Right cardiac atrium (tissue), 5 donors: ENCODE measurements around the gene PLCB1. TPM values are rescaled to one million over a fixed set of nuclear protein-coding genes. Genes with fewer than 3 reads are reported as not detected.
"Not testable (repeated sequence)": the region's sequence is repeated elsewhere in the genome, so short reads cannot be mapped to it uniquely, and the experiment has no call there.

ENCODE experiments used
- ATAC-seq, 2 donors: fragments of 200-7000 bp; cut with Tn5 transposase; one replicate each; pipeline versions ENCODE4 v1.8.0 to v1.9.1; 2020; ENCODE audit warnings: moderate library complexity in 2 of 2, mild to moderate bottlenecking in 1 of 2
- DNase-seq, 3 donors: peaks; one replicate each; pipeline ENCODE4 v3.0.0-alpha.2; 2020
- H3K27ac ChIP-seq: one replicate; pipeline ENCODE4 v1.5.1; 2013; ENCODE audit warnings: mild to moderate bottlenecking, low read length, control low read depth, moderate library complexity
- H3K27me3 ChIP-seq: one replicate; pipeline ENCODE4 v1.6.1; 2013; ENCODE audit not compliant: control insufficient read depth, insufficient read depth
- H3K4me1 ChIP-seq: one replicate; pipeline ENCODE4 v1.6.1; 2013; ENCODE audit warnings: low read length; ENCODE audit not compliant: control insufficient read depth, insufficient read depth
- H3K4me3 ChIP-seq: one replicate; pipeline ENCODE4 v1.5.1; 2013; ENCODE audit warnings: low read length, control low read depth
- H3K9me3 ChIP-seq: one replicate; pipeline ENCODE4 v1.6.1; 2013; ENCODE audit warnings: low read length; ENCODE audit not compliant: control insufficient read depth
- WGBS: extraction: QIAGEN DNeasy Blood & Tissue Kit; methylation state at CpG from one replicate; pipeline ENCODE4 v1.1.7; 2013; 5-methylcytosine and 5-hydroxymethylcytosine counted together
- intact Hi-C, 4 donors: fragments of 100-400 bp; cut with DNase I; formaldehyde crosslinking; loops; one replicate each; pipeline versions ENCODE4 v1.11.0 to v1.14.0; 2022 to 2023
- polyA plus RNA-seq: library from polyadenylated mRNA; stranded (reverse); fragments of 200-250 nt; gene quantifications from one replicate; pipeline ENCODE4 v1.2.3, GENCODE V29; 2013
- total RNA-seq, 4 donors: library from RNA; stranded (reverse); fragmentation: NEBNext Ultra II Directional; extraction: Animal tissue kit (Norgen Biotek cat#: 25700); gene quantifications; one replicate each; pipeline ENCODE4 v1.2.1, GENCODE V29; 2021
- donor health status: healthy with polysubstance abuse.
- donor health status: DM: no; HTN: yes; CAD: no.
- donor health status: DM: no; HTN: no; CAD: no.
- donor health status: DM: no; HTN: yes; CAD: no; lungs with severe emphysema.
- donor health status: DM: yes; HTN: yes; CAD: no.

PLCB1 gene
- total and polyA plus RNA-seq, 5 donors = 7.6 to 20.3 (median 11.6) TPM

GRCh38 chr20:8587251-8587650 is 455.2 kb downstream of the PLCB1 start:
- ATAC-seq (no peak), DNase-seq (no peak)
- Histone ChIP-seq H3K4me3 (no peak overlapping the region), H3K9me3 (no peaks in the 10 kb centered on the region), H3K27me3 (no peaks in the 10 kb centered on the region), H3K27ac (no peak overlapping the region), H3K4me1 (no peaks in the 10 kb centered on the region)
- WGBS = 58% methylated on average over 1 of the region's 1 CpG
- intact Hi-C loops = no loop called here

- no peaks in the 10 kb centered on the region for H3K9me3 ChIP-seq
- WGBS = 85% methylated on average over 3 of the region's 3 CpGs
- intact Hi-C loops = no loop called here
Measured at GRCh38 chr20:8587810-8588209, 455.7 kb downstream of the PLCB1 start.

DNA sequence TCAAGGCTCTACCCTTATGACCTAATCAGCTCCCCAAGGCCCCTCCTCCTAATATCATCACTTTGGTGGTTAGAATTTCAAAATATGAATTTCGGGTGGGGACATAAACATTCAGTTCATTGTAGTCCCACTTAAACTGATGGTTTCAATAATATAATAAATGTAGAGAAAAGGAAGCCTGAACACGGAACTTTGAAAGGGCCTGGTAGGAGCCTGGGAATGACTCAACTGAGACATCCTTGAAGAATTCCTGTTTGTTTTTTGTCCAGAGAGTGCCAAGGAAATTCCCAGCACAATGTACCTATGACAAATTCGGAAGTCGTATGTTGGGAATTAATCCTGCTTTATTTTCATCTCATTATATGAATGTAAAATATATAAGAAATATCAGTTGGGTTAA is 457.9 kb downstream of the PLCB1 start:
- 75% methylated on average over 4 of the region's 4 CpGs for WGBS
- H3K4me1 ChIP-seq = no peaks in the 10 kb centered on the region
- intact Hi-C loops = no loop called here
- no peak overlapping the region for H3K27ac ChIP-seq
- H3K9me3 ChIP-seq = no peaks in the 10 kb centered on the region
- H3K27me3 ChIP-seq = no peaks in the 10 kb centered on the region
- ATAC-seq (no peak), DNase-seq (no peak)
- H3K4me3 ChIP-seq = no peak overlapping the region

More at GRCh38 chr20:8587810-8588209, 455.7 kb downstream of the PLCB1 start:
- ATAC-seq = no peak
- Histone ChIP-seq H3K4me1 (no peaks in the 10 kb centered on the region), H3K27me3 (no peaks in the 10 kb centered on the region), H3K4me3 (no peak overlapping the region), H3K27ac (no peak overlapping the region)
- no peak for DNase-seq

DNA sequence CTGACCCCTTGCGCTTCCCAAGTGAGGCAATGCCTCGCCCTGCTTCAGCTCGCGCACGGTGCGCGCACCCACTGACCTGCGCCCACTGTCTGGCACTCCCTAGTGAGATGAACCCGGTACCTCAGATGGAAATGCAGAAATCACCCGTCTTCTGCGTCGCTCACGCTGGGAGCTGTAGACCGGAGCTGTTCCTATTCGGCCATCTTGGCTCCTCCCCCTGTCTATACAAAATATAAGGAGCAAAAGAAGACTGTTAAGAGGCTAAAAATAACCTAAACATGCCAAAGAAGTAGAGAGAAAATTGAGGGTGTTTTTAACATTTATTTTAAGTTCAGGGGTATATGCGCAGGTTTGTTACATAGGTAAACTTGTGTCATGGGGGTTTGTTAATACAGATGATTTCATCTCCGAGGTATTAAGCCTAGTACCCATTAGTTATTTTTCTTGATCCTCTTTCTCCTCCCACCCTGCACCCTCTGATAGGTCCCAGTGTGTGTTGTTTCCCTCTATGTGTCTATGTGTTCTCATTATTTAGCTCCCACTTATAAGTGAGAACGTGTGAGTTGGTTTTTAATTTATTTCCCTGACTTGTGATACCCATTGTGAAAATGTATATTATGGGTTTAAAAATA is 469.0 kb downstream of the PLCB1 start:
- 98% methylated on average over 16 of the region's 18 CpGs for WGBS
- intact Hi-C loops, H3K4me3 ChIP-seq, DNase-seq, H3K9me3 ChIP-seq, ATAC-seq, H3K27me3 ChIP-seq, H3K4me1 ChIP-seq, H3K27ac ChIP-seq: not testable (repeated sequence)

- Histone ChIP-seq H3K4me3 (no peak overlapping the region), H3K4me1 (peaks cover 2% of the 10 kb centered on the region), H3K27me3 (no peaks in the 10 kb centered on the region), H3K9me3 (no peaks in the 10 kb centered on the region), H3K27ac (no peak overlapping the region)
- intact Hi-C loops = no loop called here
- 90% methylated on average over 1 of the region's 1 CpG for WGBS
- DNase-seq = no peak
- no peak for ATAC-seq
Measured at GRCh38 chr20:8601542-8601912, 469.5 kb downstream of the PLCB1 start.

DNA sequence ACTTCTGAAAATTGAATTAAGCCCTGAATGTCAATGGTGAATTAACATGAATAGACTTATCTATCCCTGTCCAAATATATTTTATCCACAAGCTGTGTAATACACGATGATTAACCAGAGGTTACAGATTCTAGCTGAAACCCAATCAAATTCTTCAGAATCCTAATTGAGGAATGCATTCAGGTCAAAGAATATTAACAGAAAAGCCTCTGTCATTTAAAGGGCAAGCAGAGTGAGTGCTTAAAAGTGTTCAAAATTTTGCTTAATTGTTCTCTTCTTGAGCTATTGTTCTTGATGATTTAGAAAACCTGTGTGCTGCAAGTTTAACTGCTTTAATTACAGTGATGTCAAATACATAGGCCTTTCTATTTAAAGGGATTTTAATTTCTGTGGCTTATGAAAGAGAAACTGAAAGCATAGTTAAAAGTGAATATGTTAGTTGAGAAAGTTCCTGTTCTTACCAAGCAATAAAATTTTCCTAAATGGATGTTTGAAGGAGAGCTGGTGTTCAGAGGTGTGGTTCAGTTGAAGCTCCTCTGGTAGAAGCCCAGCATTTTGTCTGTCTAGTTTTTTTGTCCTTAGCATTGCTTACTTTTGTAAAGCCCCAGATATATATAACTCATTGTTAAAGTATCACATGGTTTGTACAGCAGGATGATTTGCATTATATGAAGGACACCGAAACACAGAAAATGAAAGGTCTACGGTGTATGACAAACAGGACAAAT is 470.5 kb downstream of the PLCB1 start:
- Histone ChIP-seq H3K4me3 (peak overlapping the region; percentile 57), H3K27me3 (no peaks in the 10 kb centered on the region), H3K4me1 (peaks cover 2% of the 10 kb centered on the region), H3K27ac (no peak overlapping the region), H3K9me3 (no peaks in the 10 kb centered on the region)
- intact Hi-C loops = no loop called here
- DNase-seq = no peak
- ATAC-seq = no peak
- whole genome bisulfite sequencing = 36% methylated on average over 3 of the region's 3 CpGs

GRCh38 chr20:8608470-8608869 is 476.4 kb downstream of the PLCB1 start:
- H3K4me1 ChIP-seq = no peaks in the 10 kb centered on the region
- H3K27ac ChIP-seq = no peak overlapping the region
- H3K9me3 ChIP-seq = no peaks in the 10 kb centered on the region
- H3K27me3 ChIP-seq = no peaks in the 10 kb centered on the region
- intact Hi-C loops = no loop called here
- DNase-seq (no peak), ATAC-seq (no peak)
- WGBS = 71% methylated on average over 1 of the region's 1 CpG
- H3K4me3 ChIP-seq = no peak overlapping the region

- ATAC-seq (peak; percentile 51 to 52), DNase-seq (no peak)
- Histone ChIP-seq H3K4me3 (no peak overlapping the region), H3K9me3 (no peaks in the 10 kb centered on the region), H3K4me1 (peaks cover 4% of the 10 kb centered on the region), H3K27ac (no peak overlapping the region), H3K27me3 (no peaks in the 10 kb centered on the region)
- intact Hi-C loops = no loop called here
Measured at GRCh38 chr20:8616792-8617191, 484.7 kb downstream of the PLCB1 start.

- WGBS = 91% methylated on average over 3 of the region's 3 CpGs
- intact Hi-C loops = no loop called here
- Histone ChIP-seq H3K27me3 (no peaks in the 10 kb centered on the region), H3K9me3 (no peaks in the 10 kb centered on the region), H3K27ac (no peak overlapping the region), H3K4me1 (peaks cover 4% of the 10 kb centered on the region), H3K4me3 (no peak overlapping the region)
- DNase-seq (no peak), ATAC-seq (no peak)
Measured at GRCh38 chr20:8621001-8621400, 488.9 kb downstream of the PLCB1 start.

- 92% methylated on average over 3 of the region's 3 CpGs for WGBS
- no peaks in the 10 kb centered on the region for H3K27me3 ChIP-seq
- ATAC-seq (no peak), DNase-seq (no peak)
- intact Hi-C loops = no loop called here
- H3K4me1 ChIP-seq = no peaks in the 10 kb centered on the region
- H3K27ac ChIP-seq = no peak overlapping the region
- H3K4me3 ChIP-seq = no peak overlapping the region
- H3K9me3 ChIP-seq = no peaks in the 10 kb centered on the region
Measured at GRCh38 chr20:8624046-8624445, 492.0 kb downstream of the PLCB1 start.

DNA sequence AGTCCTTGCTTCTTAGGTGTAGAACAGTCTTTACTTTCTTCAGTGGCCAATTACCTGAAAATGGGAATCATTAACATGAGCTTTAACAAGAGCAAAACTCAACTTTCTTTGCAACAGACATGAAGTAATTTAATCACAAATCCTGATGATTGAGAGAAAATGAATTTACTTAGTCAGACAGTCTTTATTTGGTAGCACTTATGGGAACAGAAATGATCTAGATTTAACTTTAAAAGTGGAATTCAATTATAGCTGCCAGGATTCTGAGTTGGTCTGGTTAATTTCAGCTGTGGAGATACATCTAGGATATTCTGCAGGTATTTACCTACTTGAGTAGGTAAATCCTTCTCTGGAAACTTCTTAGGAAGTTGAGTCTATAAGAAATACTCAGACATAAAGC is 492.6 kb downstream of the PLCB1 start:
- no peaks in the 10 kb centered on the region for H3K4me1 ChIP-seq
- no peak for ATAC-seq
- intact Hi-C loops = no loop called here

More for the DNA sequence above, 492.6 kb downstream of the PLCB1 start:
- Histone ChIP-seq H3K27ac (no peak overlapping the region), H3K9me3 (no peaks in the 10 kb centered on the region), H3K27me3 (no peaks in the 10 kb centered on the region), H3K4me3 (no peak overlapping the region)
- no peak for DNase-seq
